OCI-LY3 (cell line): ENCODE measurements around the gene CCDC28B.

ENCODE experiments used
- EZH2phosphoT487 ChIP-seq: fragments of 200-600 bp; shearing (Covaris generic); IDR thresholded peaks from 2 replicates; pipeline ENCODE4 v1.6.1; 2018; ENCODE audit warnings: antibody characterized with exemption, mixed run types, low read depth
- TF ChIP-seq, protein P1 (sequence below): fragments of 200-600, 300-600 bp; sonication (generic); IDR thresholded peaks from 2 replicates; pipeline ENCODE4 v1.5.1; 2014; ENCODE audit warnings: antibody characterized with exemption, low read length, low read depth

- TF ChIP-seq, protein P1, sequence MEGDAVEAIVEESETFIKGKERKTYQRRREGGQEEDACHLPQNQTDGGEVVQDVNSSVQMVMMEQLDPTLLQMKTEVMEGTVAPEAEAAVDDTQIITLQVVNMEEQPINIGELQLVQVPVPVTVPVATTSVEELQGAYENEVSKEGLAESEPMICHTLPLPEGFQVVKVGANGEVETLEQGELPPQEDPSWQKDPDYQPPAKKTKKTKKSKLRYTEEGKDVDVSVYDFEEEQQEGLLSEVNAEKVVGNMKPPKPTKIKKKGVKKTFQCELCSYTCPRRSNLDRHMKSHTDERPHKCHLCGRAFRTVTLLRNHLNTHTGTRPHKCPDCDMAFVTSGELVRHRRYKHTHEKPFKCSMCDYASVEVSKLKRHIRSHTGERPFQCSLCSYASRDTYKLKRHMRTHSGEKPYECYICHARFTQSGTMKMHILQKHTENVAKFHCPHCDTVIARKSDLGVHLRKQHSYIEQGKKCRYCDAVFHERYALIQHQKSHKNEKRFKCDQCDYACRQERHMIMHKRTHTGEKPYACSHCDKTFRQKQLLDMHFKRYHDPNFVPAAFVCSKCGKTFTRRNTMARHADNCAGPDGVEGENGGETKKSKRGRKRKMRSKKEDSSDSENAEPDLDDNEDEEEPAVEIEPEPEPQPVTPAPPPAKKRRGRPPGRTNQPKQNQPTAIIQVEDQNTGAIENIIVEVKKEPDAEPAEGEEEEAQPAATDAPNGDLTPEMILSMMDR: no peak
- TF ChIP-seq EZH2phosphoT487: no peak
These were observed 14.3 kb upstream of the CCDC28B start for GRCh38 chr1:32186077-32186476.
